Measurements from ENCODE around the gene GABARAP.

GABARAP gene

GRCh38 chr17:7241783-7242716, at the start of gene GABARAP:
TSS of gene GABARAP (minus strand) at chr17:7242449. CDS start at chr17:7242330, 119 bp downstream.
- DNase-seq: peak in 55 of 56 donors; percentile 52 to 95 (median 90)

DNA sequence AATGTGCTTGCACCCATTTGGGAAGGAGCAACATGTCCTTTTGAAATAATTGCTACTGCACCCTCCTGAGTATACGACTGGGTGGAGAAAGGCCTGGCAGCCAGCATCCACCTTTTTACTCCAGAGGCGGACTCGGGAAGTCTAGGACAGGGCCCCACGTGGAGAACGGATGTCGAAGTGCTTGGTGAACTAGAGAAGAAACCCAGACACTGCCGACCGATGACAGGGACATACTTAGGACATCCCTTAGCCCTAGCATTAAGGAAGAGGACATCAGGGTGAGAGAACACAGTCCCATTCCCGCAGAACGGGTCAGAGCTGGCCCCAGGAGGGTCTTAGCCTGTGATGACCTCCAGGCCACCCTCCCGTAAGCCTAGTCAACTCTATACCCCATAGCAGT, 48.4 kb upstream of the GABARAP start:
- DNase-seq: no peak

DNA sequence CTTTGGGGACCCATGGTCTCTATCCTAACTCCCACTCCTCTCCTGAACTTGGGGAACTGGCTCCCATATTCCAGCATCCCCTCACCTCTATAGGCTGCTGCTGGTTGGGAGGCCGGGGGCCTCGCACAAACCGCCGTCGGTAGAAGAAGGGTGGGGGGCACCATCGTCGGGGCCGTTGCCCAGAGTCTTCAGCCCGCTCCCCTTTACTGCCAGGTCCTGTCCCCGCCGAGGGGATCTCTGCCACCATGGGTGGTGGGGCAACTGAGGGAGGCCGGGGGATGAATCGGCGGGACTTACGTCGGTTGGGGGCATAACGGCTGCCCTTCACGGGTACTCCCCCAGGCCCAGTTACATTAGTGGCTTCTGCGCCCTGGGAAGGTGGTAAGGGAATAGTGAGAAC, 47.9 kb upstream of the GABARAP start:
- DNase-seq: no peak

DNA sequence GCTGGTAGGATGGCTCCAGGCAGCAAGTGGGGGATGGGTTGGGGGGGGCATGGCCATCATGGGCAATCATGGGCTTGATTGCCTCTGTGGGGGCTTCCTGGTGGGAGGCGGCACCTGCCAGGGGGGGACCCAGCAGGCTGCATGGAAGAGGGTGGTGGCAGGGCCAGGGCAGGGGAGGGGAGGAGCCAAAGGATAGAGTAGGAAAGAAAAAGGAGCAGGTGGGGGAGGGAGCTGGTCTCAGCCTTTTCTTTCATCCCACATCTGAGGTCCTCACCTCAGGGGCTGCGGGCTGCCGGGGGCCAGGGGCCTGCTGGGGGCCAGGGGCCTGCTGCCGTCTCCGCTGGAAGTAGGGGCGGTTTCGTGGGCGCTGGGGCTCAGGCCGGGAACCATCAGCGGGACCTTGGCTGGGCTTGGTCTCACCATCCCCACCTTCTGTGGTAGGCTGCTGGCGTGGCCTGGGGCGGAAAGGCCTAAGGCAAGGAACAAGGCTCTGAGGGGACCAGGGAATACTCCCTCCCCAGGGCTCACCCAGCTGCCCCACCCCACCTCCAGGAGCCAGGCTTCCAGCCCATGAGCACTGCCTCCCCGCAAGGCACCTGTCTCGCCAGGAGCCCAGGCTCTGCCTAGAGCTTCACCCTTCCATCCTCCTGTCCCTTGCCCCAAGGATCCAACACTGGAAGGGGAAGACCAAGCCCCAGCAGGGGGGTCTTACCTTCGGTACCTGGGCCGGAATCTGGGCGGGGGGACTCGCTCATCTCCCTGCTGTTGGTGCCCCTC, 47.2 kb upstream of the GABARAP start:
- no peak for DNase-seq

DNA sequence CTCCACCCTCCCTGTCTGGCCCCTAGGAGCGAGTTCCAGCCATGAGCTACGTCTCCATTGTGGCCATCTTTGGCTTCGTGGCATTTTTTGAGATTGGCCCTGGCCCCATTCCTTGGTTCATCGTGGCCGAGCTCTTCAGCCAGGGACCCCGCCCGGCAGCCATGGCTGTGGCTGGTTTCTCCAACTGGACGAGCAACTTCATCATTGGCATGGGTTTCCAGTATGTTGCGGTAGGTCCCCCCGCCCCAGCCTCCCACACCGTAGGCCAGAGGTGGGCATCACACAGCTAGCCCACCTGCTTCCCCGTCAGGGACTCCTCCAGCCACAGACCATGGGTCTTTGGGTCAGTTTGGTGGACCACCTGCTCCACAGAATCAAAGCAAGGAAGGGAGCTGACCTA, 43.4 kb upstream of the GABARAP start:
- DNase-seq: no peak

GRCh38 chr17:7284911-7285310, 42.7 kb upstream of the GABARAP start:
- no peak for DNase-seq

- DNase-seq: no peak
Measured at GRCh38 chr17:7283471-7284216, 41.4 kb upstream of the GABARAP start.

DNA sequence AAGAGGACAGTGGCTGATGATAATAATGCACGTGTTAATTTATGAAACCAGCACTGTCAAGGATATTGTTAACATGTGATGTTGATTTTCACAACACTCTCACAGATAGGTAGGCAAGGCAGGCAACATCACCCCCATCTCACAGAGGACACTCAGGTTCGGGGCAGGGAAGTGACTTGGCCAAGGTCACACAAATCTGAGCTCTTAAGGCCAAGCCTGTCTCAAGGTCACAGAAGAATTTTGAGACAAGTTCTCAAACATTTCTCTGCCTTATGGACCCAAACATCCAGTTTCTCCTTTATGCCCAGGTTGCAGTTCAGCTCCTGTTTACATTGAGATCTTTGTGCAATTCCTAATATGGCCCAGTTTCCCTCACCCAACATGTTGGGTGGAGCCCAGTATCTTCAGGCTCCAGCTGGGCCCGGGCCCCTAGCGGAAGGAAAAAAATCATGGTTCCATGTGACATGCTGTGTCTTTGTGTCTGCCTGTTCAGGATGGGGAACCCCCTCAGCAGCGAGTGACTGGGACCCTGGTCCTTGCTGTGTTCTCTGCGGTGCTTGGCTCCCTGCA, 40.6 kb upstream of the GABARAP start:
- DNase-seq: no peak

DNA sequence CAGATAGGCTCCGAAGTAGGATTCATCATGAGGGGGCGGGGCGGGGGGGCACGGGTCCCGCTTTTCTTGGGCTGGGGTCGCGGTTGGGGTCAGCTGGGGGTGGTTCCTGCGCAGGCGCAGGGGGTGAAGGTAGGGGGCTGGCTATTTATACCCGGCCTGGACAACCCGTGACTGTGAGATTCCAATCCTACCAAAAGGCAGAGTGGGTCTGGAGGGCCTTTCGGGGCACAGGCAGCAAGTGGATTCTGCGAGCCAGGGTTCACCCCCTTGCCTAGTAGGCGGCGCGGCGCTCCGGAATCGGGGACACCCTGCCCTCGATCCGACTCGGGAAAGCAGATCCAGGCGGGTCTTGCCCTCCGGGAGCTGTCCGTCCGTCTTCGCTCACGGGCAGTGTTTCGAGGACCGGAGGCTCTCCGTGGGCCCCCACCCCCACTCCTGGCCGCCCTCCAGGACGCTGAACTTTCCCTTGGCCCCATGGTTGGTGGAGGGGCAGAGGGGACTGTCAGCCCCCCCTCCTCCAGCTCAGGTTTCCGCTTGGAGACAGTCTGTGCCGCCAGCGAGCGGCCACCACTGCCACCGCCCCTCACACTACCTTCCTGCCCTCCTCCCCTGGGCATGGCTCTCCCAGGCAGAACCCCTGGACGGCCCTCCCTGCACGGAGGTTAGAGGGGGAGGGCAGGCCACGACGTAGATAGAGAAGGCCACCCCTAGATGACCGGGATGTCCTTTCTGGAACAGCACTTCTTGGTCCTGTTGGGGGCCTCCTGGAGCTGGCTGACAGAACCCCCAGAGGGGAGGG, 39.9 kb upstream of the GABARAP start:
- DNase-seq: peak in 1 of 56 donors; percentile 25

GRCh38 chr17:7281074-7281952, 39.1 kb upstream of the GABARAP start, which contains the start of gene SLC2A4:
TSS of gene SLC2A4 (plus strand) at chr17:7281718. CDS start at chr17:7281935, 217 bp downstream.
- peak in 50 of 56 donors; percentile 31 to 92 (median 58) for DNase-seq

DNA sequence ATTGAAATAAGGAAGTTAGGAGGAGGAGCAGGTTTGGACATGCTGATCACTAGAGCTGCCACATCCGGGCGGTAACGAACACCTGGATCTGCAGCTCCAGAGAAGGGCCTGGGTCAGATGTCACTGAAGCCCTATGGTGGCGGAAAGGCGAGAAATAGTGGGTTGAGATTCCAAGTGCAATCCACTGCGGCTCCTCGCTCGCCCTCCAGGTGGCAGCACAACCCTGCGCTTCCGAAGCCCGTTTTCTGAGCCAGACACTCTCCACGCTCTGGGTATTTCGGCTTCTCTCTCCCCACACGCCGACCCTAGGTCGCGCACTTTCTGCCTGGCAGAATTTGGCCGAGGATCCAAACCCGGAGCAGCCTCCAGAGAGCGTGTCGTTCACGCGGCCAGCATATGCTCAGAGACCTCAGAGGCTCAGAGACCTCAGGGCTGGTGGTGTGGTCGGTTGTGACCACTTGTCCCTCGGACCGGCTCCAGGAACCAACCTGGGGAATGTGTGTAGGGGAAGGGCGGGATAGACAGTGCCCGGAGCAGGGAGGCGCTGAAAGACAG, 38.3 kb upstream of the GABARAP start:
- peak in 50 of 56 donors; percentile 23 to 88 (median 61) for DNase-seq

GRCh38 chr17:7279448-7279847, 37.2 kb upstream of the GABARAP start:
- DNase-seq: no peak

GRCh38 chr17:7266784-7267183, 24.5 kb upstream of the GABARAP start:
- no peak for DNase-seq

GRCh38 chr17:7263801-7264078, 21.5 kb upstream of the GABARAP start:
- no peak for DNase-seq

GRCh38 chr17:7262935-7263800, 20.9 kb upstream of the GABARAP start:
- DNase-seq: no peak

GRCh38 chr17:7262192-7262934, 20.1 kb upstream of the GABARAP start, which contains the start of gene CLDN7:
TSS of gene CLDN7 (minus strand) at chr17:7262478. CDS start at chr17:7262043, 435 bp downstream.
- no peak for DNase-seq

Measured in amygdala (tissue), 56 donors.